Amniotic stem cell (primary cell): ENCODE data around the gene SHANK3.

Source experiments
- DNase-seq: peaks from one replicate; lab custom pipeline; 2025; lab: John Stamatoyannopoulos, UW

SHANK3 gene

DNA sequence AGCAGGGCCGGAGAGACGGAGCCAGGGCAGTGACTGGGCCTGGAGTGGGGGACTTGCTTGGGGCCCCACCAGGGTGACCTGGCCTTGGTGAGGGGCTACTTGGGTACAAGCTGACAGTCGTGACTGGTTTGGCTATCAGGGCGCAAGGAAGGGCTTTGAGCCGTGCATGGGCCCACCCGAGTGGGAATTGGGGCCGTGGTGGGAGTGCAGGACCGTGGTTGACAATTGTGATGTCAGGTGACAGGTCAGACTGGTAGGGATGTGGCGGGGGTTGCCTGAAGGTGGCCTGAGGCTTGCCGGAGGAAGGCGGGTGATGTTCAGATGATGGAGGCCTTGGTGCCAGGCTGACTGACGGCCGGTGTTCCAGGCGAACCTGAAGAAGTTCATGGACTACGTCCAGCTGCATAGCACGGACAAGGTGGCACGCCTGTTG, 5.6 kb downstream of the SHANK3 start:
- DNase-seq, result no peak

DNA sequence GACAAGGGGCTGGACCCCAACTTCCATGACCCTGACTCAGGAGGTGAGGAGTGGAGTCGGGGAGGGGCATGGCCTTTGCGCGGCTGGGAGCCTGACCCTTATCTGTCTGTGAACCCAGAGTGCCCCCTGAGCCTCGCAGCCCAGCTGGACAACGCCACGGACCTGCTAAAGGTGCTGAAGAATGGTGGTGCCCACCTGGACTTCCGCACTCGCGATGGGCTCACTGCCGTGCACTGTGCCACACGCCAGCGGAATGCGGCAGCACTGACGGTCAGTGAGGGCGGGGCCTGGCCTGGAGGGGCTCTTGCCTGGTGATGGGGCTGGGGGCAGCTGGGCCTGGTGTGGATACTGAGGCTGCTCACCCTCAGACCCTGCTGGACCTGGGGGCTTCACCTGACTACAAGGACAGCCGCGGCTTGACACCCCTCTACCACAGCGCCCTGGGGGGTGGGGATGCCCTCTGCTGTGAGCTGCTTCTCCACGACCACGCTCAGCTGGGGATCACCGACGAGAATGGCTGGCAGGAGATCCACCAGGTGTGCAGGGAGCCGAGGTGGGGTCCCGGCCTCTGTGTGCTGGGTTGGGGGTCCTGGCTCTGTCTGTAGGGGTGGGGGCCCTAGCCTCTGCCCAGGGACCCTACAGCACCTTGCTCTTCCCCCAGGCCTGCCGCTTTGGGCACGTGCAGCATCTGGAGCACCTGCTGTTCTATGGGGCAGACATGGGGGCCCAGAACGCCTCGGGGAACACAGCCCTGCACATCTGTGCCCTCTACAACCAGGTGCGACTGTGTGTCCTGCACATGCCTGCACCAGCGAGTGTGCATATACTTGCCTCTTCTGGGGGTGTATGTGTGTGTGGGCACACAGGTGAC, 6.3 kb downstream of the SHANK3 start:
- DNase-seq, result no peak

- no peak for DNase-seq
These were observed 10.7 kb downstream of the SHANK3 start for GRCh38 chr22:50683086-50683993.

GRCh38 chr22:50683994-50684371, 11.4 kb downstream of the SHANK3 start:
- DNase-seq, result no peak

DNA sequence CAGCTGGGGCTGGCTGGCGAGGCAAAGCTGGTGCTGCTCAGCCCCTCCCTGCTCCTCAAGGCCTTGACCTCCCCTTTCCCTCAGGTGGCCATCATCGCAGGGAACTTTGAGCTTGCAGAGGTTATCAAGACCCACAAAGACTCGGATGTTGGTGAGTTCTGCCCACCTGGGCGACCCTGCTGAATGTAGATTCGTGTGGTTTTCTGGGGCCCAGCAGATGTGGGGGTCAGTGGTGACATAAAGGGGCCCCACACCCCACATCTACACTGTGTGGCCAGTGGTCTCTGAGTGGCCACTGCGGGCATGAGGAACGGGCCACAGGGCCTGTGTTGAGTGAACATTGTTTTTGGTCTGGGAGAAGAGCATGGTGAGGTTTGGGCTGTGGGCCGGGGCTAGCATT, 11.9 kb downstream of the SHANK3 start:
- no peak for DNase-seq

- no peak for DNase-seq
These were observed 12.4 kb downstream of the SHANK3 start for GRCh38 chr22:50684986-50685385.

GRCh38 chr22:50686794-50687193, 14.2 kb downstream of the SHANK3 start:
- DNase-seq, result no peak

GRCh38 chr22:50687829-50688228, 15.2 kb downstream of the SHANK3 start:
- DNase-seq, result no peak

GRCh38 chr22:50688448-50688847, 15.8 kb downstream of the SHANK3 start:
- no peak for DNase-seq

- peak; percentile 10 for DNase-seq
These were observed 18.9 kb downstream of the SHANK3 start for GRCh38 chr22:50691521-50691920.

GRCh38 chr22:50693462-50693861, 20.8 kb downstream of the SHANK3 start:
- no peak for DNase-seq

GRCh38 chr22:50694099-50694605, 21.5 kb downstream of the SHANK3 start:
- no peak for DNase-seq

GRCh38 chr22:50694766-50695420, 22.3 kb downstream of the SHANK3 start:
- no peak for DNase-seq

- DNase-seq, result no peak
These were observed 23.0 kb downstream of the SHANK3 start for GRCh38 chr22:50695421-50696250.

DNA sequence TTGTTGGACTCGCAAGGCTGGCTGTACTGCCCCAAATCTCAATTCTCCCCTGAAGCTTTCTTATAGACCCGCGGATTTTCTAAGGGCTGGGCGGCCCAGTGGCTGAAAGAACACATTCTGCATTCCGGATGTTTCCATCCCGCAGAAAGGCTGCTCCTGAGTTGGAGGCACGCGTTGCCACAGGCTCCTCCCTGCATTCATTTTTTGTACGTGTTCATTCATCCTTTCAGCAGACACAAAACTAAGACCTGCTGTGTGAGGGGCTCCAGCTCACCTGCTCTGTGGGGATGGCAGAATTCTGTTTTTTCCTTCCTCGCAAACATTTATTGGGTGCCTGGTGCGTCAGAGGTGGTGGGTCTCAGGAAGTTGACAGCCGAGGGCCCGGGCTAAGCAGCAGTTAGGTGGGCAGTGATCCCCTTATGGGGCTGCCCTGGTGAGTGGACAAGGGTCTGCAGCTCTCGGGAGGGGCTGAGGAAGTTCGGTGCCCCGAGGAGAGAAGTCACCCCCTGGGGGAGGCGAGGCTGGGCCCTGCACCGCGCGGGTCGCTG, 23.7 kb downstream of the SHANK3 start:
- no peak for DNase-seq

- DNase-seq, result no peak
These were observed 24.4 kb downstream of the SHANK3 start for GRCh38 chr22:50696799-50697561.

DNA sequence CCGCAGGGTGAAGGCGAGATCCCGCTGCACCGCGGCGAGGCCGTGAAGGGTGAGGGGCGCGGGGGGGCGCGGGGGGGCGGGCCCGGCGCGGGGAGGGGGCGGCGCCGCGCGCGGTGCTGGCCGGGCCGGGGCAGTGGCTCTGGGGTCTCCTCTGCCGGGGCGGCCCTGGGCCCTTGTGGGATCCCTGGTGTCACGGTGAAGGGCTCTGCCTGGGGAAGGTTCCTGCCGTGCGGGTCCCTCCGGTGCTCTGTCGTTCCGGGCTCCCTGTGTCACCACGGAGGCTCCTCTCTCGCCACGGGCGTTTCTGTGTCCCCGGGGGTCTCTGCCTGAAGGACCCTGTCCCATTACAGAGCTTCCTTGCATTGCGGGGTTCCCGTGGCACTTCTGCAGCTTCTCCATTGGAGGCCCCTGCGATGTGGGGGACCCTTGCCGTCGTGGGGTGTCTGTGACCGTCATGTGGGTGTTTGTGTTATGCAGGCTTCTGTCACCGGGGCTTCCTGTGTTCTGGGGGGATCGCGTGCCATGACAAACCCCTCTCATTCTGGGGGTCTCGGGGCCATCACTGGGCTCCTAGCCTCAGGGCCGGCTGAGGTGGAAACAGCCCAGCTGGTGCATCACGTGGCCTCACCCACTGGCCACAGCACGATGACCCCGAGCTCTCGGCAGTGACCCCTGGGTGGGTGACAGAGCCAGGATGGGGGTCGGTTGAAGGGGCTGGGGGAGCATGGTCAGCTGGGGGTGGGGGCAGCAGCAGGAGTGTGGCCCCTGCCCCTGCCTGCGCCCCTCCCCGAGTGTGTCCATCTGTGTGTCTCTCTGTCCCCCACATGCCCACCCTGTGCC, 25.3 kb downstream of the SHANK3 start:
- no peak for DNase-seq

DNA sequence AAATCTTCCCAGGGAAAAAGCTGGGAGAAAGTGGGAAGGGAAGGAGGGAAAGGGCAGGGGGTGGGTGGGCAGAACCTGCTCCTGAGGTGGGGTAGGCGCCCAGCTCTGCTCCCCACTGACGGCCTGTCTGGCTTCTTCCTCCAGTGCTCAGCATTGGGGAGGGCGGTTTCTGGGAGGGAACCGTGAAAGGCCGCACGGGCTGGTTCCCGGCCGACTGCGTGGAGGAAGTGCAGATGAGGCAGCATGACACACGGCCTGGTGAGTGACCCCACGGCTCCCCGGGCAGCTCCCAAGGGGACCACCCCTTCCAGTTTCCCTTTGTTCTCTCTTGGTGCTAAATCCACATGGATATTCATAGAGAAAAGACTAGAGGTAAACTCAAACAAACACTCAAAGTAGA, 25.9 kb downstream of the SHANK3 start:
- DNase-seq, result no peak

DNA sequence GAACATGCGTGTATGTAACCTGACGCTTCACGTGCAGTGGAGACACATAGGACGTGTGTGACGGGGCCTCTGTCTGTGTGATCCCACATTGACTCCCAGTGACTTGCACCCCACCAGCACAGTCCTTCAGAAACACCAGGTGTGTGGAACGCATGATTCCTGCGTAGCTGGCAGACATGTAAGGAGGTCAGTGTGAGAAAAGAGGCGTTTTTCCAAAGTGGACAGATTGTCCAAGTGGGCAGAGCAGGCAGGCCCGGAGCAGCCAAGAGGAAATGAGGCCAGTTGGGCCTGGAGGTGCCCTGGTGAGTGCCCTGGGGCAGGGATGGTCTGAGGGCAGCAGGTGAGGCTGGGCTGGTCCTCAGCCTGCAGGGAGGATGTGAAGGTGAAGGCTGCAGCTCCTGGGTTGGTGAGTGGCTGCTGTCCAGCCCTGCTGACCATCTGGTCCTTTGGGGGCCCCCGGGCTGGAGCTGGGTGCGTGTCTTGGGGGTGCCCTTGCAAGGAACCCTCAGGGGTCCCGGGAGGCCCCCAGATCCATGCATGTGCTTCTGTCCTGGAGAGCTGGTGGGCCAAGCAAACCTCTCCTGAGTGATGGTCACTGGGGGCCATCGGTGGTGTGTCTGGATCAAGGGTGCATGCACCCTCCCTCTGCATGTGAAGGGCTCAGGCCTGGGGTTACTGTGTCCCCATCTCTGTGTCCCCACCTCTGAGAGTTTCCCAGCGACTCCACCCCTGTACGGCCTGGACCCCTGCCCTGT, 26.6 kb downstream of the SHANK3 start:
- DNase-seq, result no peak
